Measurements from ENCODE around the gene ALOX12B.
"Not testable (repeated sequence)": the region's sequence is repeated elsewhere in the genome, so short reads cannot be mapped to it uniquely, and the experiment has no call there.

Gene ALOX12B

DNA sequence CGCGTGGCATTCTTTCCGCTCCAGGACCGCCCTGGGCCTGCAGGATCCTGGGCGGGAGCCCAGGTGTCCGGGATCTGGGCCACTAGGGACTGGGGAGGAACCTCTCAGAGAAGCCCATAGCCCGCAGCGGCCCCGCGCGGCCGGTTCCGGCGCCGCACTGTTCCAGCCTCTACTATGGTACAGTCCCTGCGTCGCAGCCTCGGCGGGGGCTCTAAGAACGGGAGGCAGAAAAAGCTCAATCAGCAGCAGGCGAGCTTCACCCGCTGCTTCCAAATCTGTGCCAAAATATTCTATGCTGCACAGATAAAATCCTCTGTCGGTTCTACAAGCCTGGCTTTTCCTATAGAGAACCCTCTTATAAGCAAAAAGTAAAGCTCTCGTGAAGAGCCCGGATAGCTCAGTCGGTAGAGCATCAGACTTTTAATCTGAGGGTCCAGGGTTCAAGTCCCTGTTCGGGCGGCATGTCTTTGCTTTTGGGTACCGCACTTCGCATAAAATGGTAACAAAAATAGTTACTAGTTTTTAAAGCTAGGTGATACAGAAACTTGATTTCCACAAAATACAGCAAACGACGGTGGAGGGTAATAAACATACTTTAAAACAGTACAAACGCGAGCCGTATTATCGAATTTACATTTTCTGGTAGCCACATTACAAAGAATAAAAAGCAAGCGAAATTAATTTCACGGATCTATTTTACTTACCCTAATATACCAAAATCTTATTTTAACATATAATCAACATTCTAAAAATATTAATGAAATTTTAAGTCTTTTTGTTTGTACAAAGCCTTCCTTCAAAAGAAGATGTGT lies 31.5 kb upstream of the ALOX12B start:
- DNase-seq, result no peak

DNA sequence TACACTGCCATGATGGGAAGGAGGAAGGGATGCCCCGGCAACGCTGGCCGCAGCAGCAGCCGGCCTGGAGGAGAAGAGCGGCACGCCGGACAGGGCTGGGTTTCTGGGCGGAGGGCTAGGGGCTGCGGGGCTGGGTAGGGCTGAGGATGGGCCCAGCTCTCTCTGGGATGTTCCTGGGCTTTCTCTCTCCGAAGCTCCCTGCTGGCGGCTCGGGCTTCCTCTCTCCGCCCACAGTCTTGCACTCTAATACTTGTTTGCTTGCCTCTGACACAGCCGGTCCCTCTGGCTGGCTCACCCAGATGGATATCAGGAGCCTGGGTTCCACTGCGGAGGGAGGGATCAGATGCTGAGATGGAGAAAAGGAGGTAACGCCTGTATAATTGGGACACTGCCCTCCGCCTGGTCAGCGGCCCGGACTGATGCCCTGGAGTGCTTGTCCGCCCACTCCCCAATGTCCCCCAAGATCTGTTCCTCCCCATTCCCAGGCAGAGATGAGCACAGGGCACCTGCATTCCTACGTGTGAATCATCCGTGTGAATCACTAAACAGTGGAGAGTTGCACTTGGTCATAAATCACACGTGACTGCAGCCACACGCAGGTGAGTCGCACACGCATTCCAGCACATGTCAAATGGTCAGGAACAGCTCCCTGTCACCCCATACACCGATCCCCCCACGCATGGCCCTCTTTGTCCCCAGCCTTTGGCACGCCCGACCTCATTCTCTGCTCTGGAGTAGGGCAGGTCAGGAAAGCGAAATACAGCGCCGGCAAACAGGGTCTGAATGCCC lies 30.7 kb upstream of the ALOX12B start, which contains the start of gene ALOXE3:
Gene ALOXE3, minus strand, starts transcription at position 535 of the 789 bp plus-strand sequence. Its CDS starts 524 bp downstream, at position 11.
- no peak for DNase-seq

DNA sequence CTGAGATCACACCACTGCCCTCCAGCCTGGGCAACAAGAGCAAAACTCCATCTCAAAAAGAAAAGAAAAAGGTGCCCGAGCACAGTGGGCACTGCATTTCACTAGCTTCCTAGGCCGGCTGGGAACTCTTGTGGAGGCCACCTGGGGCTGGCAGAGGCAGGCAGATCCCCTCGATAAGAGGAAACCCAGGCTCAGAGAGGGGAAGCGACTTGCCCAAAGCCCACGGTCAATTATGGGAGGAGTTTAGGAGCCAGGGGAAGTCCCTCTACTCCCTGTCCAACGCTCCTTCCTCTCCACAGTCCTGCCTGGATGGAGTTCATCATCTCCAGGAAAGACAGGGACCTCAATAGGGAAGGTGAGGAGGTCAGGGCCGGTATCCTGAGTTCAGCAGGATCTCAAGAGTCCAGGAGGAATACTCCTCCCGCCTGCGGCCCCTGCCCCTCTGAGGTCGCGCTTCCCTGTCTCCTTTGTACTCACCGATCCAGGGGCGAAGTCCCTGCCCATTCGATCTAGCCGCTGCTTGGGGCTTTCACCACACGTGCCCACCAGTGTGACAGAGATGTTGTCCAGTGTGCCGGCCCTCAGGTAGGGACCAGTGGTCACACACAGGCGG lies 30.0 kb upstream of the ALOX12B start:
- DNase-seq, result no peak

DNA sequence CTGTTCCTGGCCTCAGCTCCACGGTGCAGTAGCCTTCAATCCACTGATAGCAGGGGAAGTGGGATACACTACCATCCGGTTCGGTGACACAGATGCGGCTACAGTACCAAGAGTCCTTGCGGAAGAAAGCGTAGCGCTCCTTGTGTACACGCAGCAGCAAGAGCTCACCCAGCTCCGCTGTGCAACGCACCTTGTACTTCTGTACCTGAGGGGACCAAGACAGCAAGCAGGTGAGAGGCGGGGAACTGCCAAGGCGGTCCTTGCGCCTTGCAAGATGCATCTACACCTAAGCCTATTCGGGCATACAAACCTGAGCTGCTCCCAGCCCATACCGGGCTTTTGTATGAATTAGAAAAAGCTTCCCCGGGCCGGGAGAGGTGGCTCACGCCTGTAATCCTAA lies 29.3 kb upstream of the ALOX12B start:
- DNase-seq, result no peak

DNA sequence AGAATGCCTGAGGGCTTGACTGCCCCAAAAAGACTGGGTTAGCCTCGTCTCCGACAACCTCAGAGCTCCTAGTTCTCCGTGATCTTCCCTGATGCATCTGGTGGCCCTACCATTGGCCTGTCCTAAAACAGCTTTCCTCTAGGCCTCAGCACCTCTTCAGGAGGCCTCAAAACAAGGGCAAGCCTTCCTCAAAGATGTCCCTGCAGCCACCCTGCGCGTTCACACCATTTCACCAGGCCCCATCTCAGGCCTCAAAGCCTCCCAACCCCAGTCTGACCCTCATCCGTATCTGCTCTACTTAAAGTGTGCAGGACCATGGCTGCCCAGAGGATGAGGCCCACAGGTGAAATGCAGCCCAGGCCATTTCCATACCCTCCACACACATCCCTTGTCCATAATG lies 23.4 kb upstream of the ALOX12B start:
- DNase-seq, result no peak

DNA sequence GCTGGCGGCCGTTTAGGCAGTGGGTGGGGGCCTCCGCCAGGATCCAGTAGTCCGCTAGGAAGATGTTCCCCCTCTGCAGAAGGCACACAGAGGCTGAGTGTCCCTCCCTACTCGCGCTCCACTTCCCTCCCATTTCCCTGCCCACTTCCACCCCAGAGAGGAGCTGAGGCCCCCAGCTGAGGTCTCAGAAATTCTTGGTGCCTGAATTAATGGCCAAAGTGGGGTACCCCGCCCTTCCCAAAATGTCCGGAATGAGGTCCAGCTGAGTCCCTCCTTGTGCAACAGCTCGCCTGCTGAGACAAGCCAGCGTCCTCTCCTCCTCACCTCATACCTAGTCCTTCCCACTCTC lies 22.9 kb upstream of the ALOX12B start:
- DNase-seq, result no peak

DNA sequence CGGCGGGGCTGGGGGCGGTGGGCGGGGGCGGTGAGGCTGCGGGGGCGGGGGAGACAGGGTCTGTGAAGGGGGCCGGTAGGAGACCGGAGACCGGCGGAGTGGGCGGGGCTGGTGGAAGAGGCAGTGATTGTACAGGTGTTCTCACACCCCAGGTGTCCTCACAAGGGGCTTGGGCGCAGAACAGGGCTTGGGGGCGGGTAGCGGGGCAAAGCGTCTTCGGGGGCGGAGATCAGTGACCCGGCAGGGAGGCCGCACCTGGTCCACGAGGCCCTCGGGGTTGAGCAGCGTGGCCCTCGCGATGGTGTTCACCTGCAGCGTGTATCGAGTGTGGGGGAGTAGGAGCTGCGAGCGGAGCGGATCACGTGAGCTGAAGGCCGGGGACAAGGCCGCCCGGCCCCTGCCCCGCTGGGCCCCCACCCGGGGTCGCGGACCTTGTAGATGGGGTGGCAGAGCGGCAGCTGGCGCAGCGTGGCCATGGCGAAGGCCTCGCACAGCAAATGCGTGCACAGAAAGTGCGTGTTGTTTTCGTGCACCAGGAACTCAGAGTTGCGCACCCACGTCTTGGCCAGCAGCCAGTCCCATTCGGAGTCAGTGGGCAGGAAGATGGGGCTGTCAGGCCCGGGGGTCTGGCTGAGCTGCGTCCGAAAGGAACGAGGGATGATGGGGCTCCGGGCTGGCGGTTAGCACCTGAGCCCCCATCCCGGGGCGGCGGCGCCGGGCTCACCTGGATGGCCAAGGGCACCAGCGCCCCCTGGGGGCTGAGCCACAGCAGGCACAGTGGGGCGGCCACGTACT lies 22.3 kb upstream of the ALOX12B start:
- DNase-seq, result no peak

GRCh38 chr17:8108972-8109660 lies 21.6 kb upstream of the ALOX12B start:
- DNase-seq, result no peak

GRCh38 chr17:8106980-8107379 lies 19.5 kb upstream of the ALOX12B start:
- not testable (repeated sequence) for DNase-seq

DNA sequence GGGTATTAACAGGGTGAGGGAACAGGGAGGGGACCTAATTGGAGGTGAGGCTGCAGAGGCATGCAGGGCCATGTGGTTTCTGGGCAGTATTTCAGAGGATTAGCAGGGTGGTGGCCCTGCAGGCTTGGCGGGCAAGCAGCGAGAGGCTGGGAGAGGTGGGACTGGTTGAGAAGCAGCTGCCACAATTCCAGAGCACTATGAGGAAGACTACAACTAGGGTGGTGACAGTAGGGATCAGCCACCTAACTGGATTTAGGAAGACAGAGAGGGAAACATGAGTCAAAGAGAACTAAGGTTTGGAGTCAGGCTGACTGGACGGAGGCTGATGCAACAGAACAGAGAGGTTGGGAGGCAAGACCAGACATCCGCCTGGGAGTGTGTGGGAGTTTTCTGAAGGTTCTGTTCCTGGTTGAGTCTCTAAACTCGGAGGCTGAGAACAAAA lies 18.5 kb upstream of the ALOX12B start:
- DNase-seq, result no peak

- DNase-seq, result no peak
These were observed 17.4 kb upstream of the ALOX12B start for GRCh38 chr17:8104911-8105310.

DNA sequence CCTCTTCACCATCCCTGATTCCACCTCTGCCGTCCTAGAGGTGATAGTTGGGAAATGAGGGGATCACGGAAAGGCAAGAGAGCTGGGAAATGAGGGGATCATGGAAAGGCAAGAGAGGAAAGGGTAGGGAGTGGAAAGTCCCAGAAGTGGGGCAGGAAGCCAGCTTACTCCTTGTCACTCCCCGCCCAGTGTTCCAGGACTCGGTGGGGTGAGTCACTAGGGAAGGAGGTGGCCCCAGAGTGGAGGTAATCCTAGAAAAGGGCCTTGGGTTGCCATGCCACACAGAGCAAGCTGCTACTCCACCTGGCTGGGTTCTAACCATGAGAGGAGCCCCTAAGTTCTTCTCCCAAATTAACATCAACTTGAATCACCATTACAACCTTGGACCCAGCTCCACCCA lies 16.0 kb upstream of the ALOX12B start:
- DNase-seq, result no peak

DNA sequence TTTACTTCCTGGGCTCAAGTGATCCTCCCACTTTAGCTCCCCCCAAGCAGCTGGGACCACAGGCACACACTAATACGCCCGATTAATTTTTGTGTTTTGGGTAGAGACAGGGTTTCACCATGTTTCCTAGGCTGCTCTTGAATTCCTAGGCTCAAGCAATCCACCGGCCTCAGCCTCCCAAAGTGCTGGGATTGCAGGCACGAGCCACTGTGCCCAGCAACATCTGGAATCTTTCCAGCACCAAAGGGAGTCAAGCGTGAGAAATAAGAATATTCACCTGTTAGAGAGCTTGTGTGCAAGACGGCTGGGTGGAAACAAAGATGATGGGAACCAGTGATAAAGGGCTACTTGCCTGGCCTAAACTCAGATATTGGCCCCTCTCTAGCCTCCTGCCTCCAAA lies 14.2 kb upstream of the ALOX12B start:
- DNase-seq, result no peak

DNA sequence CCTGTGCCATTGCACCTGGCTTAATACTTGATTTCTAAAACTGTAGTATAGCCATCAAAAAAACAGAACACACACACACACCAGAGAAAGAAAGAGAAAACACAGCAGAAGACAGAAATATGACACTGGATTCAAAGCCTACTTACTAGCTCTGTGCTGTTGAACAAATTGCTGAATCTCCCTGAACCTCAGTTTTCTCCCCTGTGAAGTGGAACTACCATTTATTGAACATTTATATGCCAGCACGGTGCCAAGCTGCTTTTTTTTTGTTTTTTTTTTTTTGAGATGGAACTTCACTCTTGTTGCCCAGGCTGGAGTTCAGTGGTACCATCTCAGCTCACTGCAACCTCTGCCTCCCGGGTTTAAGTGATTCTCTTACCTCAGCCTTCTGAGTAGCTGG lies 13.2 kb upstream of the ALOX12B start:
- no peak for DNase-seq

DNA sequence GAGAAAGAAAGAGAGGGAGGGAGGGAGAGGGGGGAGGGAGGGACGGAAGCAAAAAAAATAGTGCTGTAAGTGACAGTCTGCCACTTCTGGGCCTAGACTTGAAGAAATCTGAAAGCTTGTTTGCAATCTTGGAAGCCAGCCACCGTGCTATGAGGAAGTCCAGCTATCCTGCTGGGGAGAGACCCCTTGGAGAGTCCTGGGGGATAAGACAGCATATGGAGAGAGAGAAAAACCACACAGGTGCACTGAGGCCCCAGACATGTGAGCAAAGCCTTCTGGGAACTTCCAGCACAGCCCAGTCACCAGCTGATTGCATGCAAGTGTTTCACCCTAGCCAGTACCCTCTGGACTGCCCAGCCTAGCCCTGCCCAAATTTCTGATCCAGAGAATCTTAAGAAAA lies 12.6 kb upstream of the ALOX12B start:
- DNase-seq, result no peak

DNA sequence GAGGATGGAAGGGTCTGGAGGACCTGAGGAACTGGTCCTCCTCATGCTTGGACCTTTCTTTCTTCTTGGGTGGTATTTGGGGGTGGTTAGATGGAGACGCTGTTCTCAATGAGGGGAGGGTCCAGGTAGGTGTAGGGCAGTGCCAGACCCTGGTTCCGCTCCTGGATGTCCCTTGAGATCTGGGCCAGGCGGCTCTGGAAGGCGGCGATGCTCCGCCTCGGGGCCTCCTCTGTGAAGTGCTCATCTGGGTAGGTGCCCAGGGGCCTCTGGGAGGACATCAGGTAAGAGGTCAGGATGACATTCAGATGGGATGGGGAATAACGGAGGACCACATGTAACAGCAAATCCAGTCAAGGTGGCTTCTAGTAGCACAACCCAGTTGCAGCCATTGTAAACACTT lies 9.0 kb upstream of the ALOX12B start:
- DNase-seq, result no peak

DNA sequence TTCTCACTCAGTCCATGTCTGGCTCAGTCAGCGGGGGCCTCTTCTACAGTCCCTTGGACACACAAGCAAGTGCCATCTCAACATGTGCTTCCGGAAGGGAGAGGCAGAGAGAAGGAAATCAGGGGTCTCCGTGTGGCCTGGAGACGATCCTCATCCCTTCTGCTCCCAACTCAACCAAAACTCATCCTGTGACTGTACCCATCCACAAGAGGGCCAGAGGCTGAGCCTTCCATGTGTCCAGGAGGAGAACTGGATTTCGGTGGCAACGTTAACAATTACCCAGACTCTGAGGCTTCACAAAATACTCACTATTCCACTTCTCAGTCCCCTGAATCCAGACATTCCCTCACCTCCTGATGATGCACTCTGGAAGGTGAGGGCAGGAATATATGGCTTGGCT lies 7.8 kb upstream of the ALOX12B start:
- no peak for DNase-seq

DNA sequence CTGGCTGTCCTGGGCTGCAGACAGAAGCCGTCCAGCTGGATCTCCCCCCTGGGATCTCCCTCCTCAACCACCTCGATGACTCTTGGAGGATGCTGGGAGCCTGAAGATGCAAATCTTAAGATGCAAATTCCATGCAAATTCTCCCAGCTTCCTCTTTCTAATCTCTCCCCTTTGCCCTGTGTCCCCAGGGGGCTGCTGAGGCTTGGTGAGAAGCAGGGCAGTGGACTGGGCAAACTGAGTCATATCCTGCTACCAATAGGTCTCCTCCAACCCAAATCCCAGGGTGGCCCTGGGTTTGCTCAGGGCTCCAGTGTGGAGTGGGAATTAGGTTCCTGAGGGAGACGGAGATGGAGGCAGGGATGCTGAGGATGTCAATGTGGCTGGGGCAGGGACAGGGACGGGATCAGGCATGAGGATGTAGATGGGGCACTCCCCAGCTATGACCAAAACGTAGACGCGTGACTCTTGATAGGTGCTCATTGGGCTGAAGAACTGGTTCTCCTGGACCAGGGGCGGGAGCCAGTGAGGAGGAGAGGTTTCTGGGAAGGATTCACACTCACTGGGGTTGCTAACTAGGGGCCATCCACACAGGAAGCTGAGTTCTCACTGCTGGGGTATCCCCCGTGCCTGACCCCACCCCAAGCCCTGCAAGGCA lies 3.6 kb upstream of the ALOX12B start:
- no peak for DNase-seq

DNA sequence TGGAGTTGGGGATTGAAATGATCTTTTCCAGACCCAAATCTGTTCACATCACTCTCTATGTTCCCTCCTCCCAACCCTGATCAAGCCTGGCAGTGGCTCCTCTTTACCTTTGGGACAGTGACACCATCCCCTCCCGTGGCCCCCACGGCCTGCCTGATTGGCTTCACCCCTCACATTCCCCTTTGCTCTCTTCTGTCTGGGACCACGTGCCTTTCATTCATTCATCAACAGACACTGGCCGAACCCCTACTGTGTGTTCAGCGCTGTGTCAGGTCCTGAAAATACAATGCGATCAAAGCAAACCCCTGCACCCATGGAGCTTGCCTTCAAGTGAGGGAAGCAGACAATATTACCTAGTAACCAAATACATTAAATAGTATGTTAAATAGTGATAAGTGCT lies 2.2 kb upstream of the ALOX12B start:
- no peak for DNase-seq

- no peak for DNase-seq
These were observed 375 bp upstream of the ALOX12B start for GRCh38 chr17:8087952-8088230.

DNA sequence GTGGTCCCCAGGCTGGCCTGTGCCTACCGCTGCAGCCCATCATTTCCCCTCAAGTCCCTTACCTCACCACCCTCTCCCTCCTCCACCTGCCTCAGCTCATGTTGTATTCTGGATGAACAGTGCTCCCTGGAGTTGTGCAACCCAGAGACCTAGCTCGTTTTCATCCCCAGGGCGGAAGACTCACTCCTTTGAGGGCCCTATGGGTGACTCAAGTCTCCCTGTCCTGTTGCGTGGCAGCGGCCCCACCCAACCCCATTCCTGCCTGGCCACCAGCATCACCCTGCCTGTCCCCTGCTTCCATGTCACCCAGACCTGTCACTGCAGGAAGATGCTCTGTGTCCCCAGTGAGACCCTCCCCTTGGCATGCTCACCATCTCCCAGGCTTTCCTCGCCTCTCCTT lies 3.3 kb downstream of the ALOX12B start:
- no peak for DNase-seq

DNA sequence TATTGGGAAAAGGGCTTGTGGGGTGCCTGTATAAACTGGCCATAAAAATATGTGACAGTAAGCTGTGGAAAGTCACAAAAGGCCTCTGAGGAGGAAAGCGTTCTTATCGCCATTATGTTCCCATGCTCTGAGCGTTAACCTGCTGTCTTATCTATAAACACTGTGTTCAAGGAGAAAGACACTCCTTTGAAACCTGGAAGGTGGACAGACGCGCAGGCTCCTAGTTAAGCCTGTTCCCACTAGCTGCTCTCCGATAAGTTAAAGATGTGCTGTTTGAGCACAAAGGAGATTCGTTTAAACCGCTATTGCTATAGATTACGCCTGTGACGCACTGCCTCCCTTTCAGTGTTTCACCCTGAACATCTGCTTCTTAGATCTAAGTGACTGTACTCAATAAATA lies 5.2 kb downstream of the ALOX12B start:
- DNase-seq, result no peak

Measured in NCI-H187 treated with DMSO at 0.1 percent for 48 hours (cell line).